ENCODE measurements around the gene RPTN.

The RPTN gene

GRCh38 chr1:152143150-152143887 lies 15.7 kb downstream of the RPTN start:
- no peaks in the 10 kb centered on the region for H3K36me3 ChIP-seq (ENCODE audit: control insufficient read depth in 1 of 2, insufficient read depth in 2 of 2, low read depth in 1 of 2, low read length in 2 of 2)
- no peak overlapping the region for H4K8ac ChIP-seq (ENCODE audit: low read length)
- no peak overlapping the region for H3K4me3 ChIP-seq (ENCODE audit: insufficient read depth in 1 of 2, low read depth in 1 of 2, low read length in 2 of 2)
- no peak overlapping the region for H2BK120ac ChIP-seq (ENCODE audit: low read depth, low read length)
- H3K9me3 ChIP-seq (ENCODE audit: control insufficient read depth, low read length): peaks cover 9% of the 10 kb centered on the region
- no peaks in the 10 kb centered on the region for H3K79me1 ChIP-seq (replicated peaks; ENCODE audit: low read length, poor library complexity, severe bottlenecking)
- H4K91ac ChIP-seq (ENCODE audit: low read length): no peak overlapping the region
- no peak overlapping the region for H2BK5ac ChIP-seq (ENCODE audit: low read depth, low read length, poor library complexity, severe bottlenecking)
- H3K27me3 ChIP-seq (ENCODE audit: control insufficient read depth in 1 of 2, insufficient read depth in 1 of 2, low read length in 2 of 2): peaks cover 8 to 24% of the 10 kb centered on the region in 2 experiments
- no peaks in the 10 kb centered on the region for H3K4me1 ChIP-seq (ENCODE audit: control insufficient read depth, insufficient read depth, low read depth, low read length)
- H3K14ac ChIP-seq (ENCODE audit: low read length in 2 of 2): no peak overlapping the region
- H3K9ac ChIP-seq (ENCODE audit: low read length): peak overlapping the region; percentile 24
- 85% methylated on average over 1 of the region's 2 CpGs for WGBS
- H3K18ac ChIP-seq (ENCODE audit: low read depth in 1 of 2, low read length in 2 of 2): no peak overlapping the region
- H2BK12ac ChIP-seq (ENCODE audit: low read length in 2 of 2): no peak overlapping the region
- no peak overlapping the region for H2BK15ac ChIP-seq (ENCODE audit: low read depth, poor library complexity, severe bottlenecking)
- no peak overlapping the region for H3K4ac ChIP-seq (ENCODE audit: low read depth in 1 of 2, low read length in 2 of 2)
- no peak overlapping the region for H3K23ac ChIP-seq (ENCODE audit: low read length in 2 of 2)
- H3K4me2 ChIP-seq (ENCODE audit: low read length, poor library complexity, severe bottlenecking): no peak overlapping the region
- H3K27ac ChIP-seq (ENCODE audit: low read length, poor library complexity, severe bottlenecking): peak overlapping the region; percentile 35
- DNase-seq: no peak
- H2AFZ ChIP-seq (ENCODE audit: low read depth, low read length): no peak overlapping the region
- H2AK5ac ChIP-seq (ENCODE audit: low read length, severe bottlenecking): no peak overlapping the region

DNA sequence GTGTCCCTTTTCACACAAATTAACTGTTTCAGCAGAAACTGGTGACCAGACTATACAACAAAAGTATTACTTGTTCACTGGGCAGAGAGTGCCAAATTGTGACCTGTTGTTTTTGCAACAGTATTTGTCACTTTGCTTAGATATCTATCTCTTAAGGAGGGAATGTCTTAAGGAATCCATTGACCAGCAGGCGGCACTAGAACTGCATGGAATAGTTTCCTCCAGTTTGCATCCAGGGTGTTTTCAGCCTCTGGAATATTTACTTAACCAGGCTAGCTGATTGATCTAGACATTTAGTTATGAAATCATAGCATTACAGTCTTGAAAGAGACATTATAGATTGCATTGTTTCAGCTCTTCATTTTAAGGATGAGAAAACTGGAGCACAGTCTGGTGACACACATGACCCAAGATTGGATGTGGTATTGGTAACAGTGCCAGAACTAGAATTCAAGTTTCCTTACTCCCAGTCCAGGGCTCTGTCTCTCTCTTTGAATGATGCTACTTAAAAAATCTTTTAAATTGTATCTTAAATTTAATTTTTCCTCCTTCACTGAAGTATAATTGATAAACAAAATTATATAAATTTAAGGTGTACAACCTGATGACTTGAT lies 16.9 kb downstream of the RPTN start:
- Histone ChIP-seq H3K79me1 (replicated peaks; ENCODE audit: low read length, poor library complexity, severe bottlenecking) (no peaks in the 10 kb centered on the region), H3K36me3 (ENCODE audit: control insufficient read depth in 1 of 2, insufficient read depth in 2 of 2, low read depth in 1 of 2, low read length in 2 of 2) (no peaks in the 10 kb centered on the region), H4K91ac (ENCODE audit: low read length) (no peak overlapping the region), H3K9ac (ENCODE audit: low read length) (peak overlapping the region; percentile 24), H3K23ac (ENCODE audit: low read length in 2 of 2) (no peak overlapping the region), H3K18ac (ENCODE audit: low read depth in 1 of 2, low read length in 2 of 2) (no peak overlapping the region), H2BK120ac (ENCODE audit: low read depth, low read length) (no peak overlapping the region), H3K4me2 (ENCODE audit: low read length, poor library complexity, severe bottlenecking) (no peak overlapping the region), H2BK15ac (ENCODE audit: low read depth, poor library complexity, severe bottlenecking) (no peak overlapping the region), H2BK5ac (ENCODE audit: low read depth, low read length, poor library complexity, severe bottlenecking) (no peak overlapping the region), H3K14ac (ENCODE audit: low read length in 2 of 2) (no peak overlapping the region), H2AK5ac (ENCODE audit: low read length, severe bottlenecking) (no peak overlapping the region), H2AFZ (ENCODE audit: low read depth, low read length) (no peak overlapping the region), H2BK12ac (ENCODE audit: low read length in 2 of 2) (no peak overlapping the region), H3K4me1 (ENCODE audit: control insufficient read depth, insufficient read depth, low read depth, low read length) (no peaks in the 10 kb centered on the region), H3K27me3 (ENCODE audit: control insufficient read depth in 1 of 2, insufficient read depth in 1 of 2, low read length in 2 of 2) (peaks cover 8 to 29% of the 10 kb centered on the region in 2 experiments), H3K4me3 (ENCODE audit: insufficient read depth in 1 of 2, low read depth in 1 of 2, low read length in 2 of 2) (no peak overlapping the region), H4K8ac (ENCODE audit: low read length) (no peak overlapping the region), H3K9me3 (ENCODE audit: control insufficient read depth, low read length) (no peaks in the 10 kb centered on the region), H3K4ac (ENCODE audit: low read depth in 1 of 2, low read length in 2 of 2) (no peak overlapping the region), H3K27ac (ENCODE audit: low read length, poor library complexity, severe bottlenecking) (no peak overlapping the region)
- 75% methylated on average over 1 of the region's 1 CpG for WGBS
- DNase-seq: peak; percentile 13

DNA sequence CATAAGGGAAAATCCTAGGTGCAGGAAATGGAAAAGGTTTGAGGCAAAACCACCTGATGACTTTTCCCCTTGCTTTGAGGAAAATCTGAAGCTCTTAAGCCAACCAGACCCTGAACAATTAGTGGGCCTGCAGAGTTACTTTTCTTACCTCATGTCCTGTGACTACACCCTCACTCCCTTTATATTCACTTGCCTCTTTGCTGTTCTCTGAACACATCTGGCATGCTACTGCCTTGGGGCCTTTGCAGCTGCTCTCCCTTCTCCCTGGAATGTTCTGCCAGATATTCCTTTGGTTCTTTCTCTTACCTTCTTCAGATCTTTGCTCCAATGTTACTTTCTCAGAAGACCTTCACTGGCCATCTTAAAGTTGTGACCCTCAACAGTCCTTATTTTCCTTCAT lies 21.8 kb downstream of the RPTN start:
- Histone ChIP-seq H3K18ac (ENCODE audit: low read depth in 1 of 2, low read length in 2 of 2) (no peak overlapping the region), H2BK120ac (ENCODE audit: low read depth, low read length) (no peak overlapping the region), H2BK15ac (ENCODE audit: low read depth, poor library complexity, severe bottlenecking) (no peak overlapping the region), H4K8ac (ENCODE audit: low read length) (no peak overlapping the region), H3K36me3 (ENCODE audit: control insufficient read depth in 1 of 2, insufficient read depth in 2 of 2, low read depth in 1 of 2, low read length in 2 of 2) (no peaks in the 10 kb centered on the region), H2BK12ac (ENCODE audit: low read length in 2 of 2) (no peak overlapping the region), H3K23ac (ENCODE audit: low read length in 2 of 2) (no peak overlapping the region), H3K9ac (ENCODE audit: low read length) (no peak overlapping the region), H3K4me3 (ENCODE audit: insufficient read depth in 1 of 2, low read depth in 1 of 2, low read length in 2 of 2) (no peak overlapping the region), H3K79me1 (replicated peaks; ENCODE audit: low read length, poor library complexity, severe bottlenecking) (no peaks in the 10 kb centered on the region), H3K9me3 (ENCODE audit: control insufficient read depth, low read length) (peaks cover 12% of the 10 kb centered on the region), H2AK5ac (ENCODE audit: low read length, severe bottlenecking) (no peak overlapping the region), H3K27ac (ENCODE audit: low read length, poor library complexity, severe bottlenecking) (no peak overlapping the region), H3K4me2 (ENCODE audit: low read length, poor library complexity, severe bottlenecking) (no peak overlapping the region), H3K4me1 (ENCODE audit: control insufficient read depth, insufficient read depth, low read depth, low read length) (no peaks in the 10 kb centered on the region), H2BK5ac (ENCODE audit: low read depth, low read length, poor library complexity, severe bottlenecking) (no peak overlapping the region), H3K4ac (ENCODE audit: low read depth in 1 of 2, low read length in 2 of 2) (no peak overlapping the region), H2AFZ (ENCODE audit: low read depth, low read length) (no peak overlapping the region), H3K27me3 (ENCODE audit: control insufficient read depth in 1 of 2, insufficient read depth in 1 of 2, low read length in 2 of 2) (peaks cover 10 to 59% of the 10 kb centered on the region in 2 experiments), H4K91ac (ENCODE audit: low read length) (no peak overlapping the region), H3K14ac (ENCODE audit: low read length in 2 of 2) (no peak overlapping the region)
- no peak for DNase-seq

GRCh38 chr1:152130186-152130585 lies 28.8 kb downstream of the RPTN start:
- no peak overlapping the region for H3K27ac ChIP-seq (ENCODE audit: low read length, poor library complexity, severe bottlenecking)
- no peak overlapping the region for H3K4ac ChIP-seq (ENCODE audit: low read depth in 1 of 2, low read length in 2 of 2)
- H2BK5ac ChIP-seq (ENCODE audit: low read depth, low read length, poor library complexity, severe bottlenecking): peak overlapping the region; percentile 8
- H2AFZ ChIP-seq (ENCODE audit: low read depth, low read length): no peak overlapping the region
- H3K14ac ChIP-seq (ENCODE audit: low read length in 2 of 2): no peak overlapping the region
- no peak overlapping the region for H3K4me3 ChIP-seq (ENCODE audit: insufficient read depth in 1 of 2, low read depth in 1 of 2, low read length in 2 of 2)
- H3K9me3 ChIP-seq (ENCODE audit: control insufficient read depth, low read length): peaks cover 13% of the 10 kb centered on the region
- H3K4me2 ChIP-seq (ENCODE audit: low read length, poor library complexity, severe bottlenecking): no peak overlapping the region
- no peak overlapping the region for H3K9ac ChIP-seq (ENCODE audit: low read length)
- no peaks in the 10 kb centered on the region for H3K36me3 ChIP-seq (ENCODE audit: control insufficient read depth in 1 of 2, insufficient read depth in 2 of 2, low read depth in 1 of 2, low read length in 2 of 2)
- DNase-seq: no peak
- H3K18ac ChIP-seq (ENCODE audit: low read depth in 1 of 2, low read length in 2 of 2): no peak overlapping the region
- H4K8ac ChIP-seq (ENCODE audit: low read length): no peak overlapping the region
- no peak overlapping the region for H2BK15ac ChIP-seq (ENCODE audit: low read depth, poor library complexity, severe bottlenecking)
- H2AK5ac ChIP-seq (ENCODE audit: low read length, severe bottlenecking): no peak overlapping the region
- H4K91ac ChIP-seq (ENCODE audit: low read length): no peak overlapping the region
- no peak overlapping the region for H2BK120ac ChIP-seq (ENCODE audit: low read depth, low read length)
- no peaks in the 10 kb centered on the region for H3K79me1 ChIP-seq (replicated peaks; ENCODE audit: low read length, poor library complexity, severe bottlenecking)
- no peak overlapping the region for H2BK12ac ChIP-seq (ENCODE audit: low read length in 2 of 2)
- H3K23ac ChIP-seq (ENCODE audit: low read length in 2 of 2): no peak overlapping the region
- H3K4me1 ChIP-seq (ENCODE audit: control insufficient read depth, insufficient read depth, low read depth, low read length): no peaks in the 10 kb centered on the region
- peaks cover 10 to 79% of the 10 kb centered on the region in 2 experiments for H3K27me3 ChIP-seq (ENCODE audit: control insufficient read depth in 1 of 2, insufficient read depth in 1 of 2, low read length in 2 of 2)

All from mesenchymal stem cell (in vitro differentiated cells and primary cell).